NCI-H2107 (cell line): ENCODE results near the gene MAVS.
A peak's percentile ranks its signal among the peaks of the same experiment; 100 is the strongest.
"Not testable (repeated sequence)": the region's sequence is repeated elsewhere in the genome, so short reads cannot be mapped to it uniquely, and the experiment has no call there.

ENCODE experiments used
- DNase-seq: peaks from one replicate; lab custom pipeline; 2025; lab: John Stamatoyannopoulos, UW

The MAVS gene

GRCh38 chr20:3815703-3816315 is 30.8 kb upstream of the MAVS start:
- no peak for DNase-seq

DNA sequence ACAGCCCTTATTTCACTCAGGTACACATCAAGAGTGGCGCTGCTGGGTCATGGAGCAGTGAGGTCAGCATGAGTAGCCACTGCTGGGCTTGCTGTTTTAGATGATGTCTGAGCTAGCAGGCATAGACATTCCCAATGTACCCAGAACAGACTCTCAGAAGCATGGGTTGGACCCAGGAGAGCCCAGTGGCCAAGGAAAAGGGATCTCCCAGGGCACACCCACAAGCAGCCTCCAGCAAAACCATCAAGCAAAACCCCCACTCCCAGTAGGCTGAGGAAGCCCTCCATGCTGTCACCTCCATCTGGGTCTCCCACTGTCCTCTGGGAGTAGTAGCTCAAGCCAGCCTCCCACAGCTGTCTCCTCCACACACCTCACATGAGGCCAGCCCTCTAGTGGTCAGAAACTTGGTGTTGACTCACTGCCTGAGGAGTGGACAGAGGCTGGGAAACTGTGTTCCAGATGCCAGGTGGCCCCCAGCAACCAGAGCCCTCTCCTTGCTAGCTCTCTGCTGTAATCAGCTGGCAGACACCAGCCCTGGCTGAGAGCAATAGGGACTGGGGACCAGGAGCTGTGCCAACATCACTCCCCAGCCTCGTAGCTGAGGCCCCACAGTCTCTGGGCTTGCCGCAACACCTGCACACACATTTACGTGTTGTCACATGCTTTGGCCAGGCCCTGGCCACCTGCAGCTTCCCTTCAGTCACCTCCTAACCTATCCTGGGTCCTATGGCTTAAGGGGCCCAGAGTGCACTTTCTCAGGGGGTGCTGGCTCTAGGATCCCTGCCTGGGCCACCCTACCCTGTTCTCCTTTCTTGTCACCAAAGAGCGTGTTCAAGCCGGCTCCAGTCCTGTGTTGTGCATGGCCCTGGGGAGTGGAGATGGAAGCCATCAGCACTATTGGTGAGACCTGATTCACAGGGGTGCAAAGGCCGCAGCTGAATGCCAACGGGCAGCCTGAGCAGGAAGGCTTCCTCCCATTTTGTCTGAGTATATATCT is 28.2 kb upstream of the MAVS start:
- no peak for DNase-seq

DNA sequence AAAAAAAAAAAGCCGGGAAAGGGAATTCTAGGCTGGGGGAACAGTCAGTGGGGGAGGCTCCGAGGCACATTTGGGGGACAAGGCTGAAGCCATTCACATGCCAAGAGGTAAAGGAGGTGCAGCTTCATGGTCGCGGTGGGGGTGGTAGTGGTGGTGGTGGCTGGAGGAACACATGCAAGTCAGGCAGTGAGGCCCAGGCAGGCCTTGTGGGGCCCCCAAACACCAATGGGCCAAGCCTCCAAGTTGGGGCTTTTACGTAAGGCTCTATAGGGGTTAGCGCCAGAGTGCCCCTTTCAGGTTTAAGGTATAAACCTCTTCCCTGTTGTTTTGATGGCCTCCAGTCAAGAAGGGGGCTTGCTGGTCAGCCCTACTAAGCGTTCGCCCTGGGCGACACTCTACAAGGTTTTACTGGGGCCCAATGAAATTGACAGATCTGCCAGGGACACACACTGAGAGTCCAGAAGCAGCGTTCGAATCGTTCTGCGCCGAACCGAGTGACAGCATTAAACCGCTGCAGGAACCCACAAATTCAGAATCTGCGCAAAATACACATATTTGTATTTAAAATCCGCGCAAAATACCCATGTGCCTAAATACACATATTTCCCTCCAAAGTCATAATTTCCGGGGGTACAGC is 27.1 kb upstream of the MAVS start:
- DNase-seq = no peak

DNA sequence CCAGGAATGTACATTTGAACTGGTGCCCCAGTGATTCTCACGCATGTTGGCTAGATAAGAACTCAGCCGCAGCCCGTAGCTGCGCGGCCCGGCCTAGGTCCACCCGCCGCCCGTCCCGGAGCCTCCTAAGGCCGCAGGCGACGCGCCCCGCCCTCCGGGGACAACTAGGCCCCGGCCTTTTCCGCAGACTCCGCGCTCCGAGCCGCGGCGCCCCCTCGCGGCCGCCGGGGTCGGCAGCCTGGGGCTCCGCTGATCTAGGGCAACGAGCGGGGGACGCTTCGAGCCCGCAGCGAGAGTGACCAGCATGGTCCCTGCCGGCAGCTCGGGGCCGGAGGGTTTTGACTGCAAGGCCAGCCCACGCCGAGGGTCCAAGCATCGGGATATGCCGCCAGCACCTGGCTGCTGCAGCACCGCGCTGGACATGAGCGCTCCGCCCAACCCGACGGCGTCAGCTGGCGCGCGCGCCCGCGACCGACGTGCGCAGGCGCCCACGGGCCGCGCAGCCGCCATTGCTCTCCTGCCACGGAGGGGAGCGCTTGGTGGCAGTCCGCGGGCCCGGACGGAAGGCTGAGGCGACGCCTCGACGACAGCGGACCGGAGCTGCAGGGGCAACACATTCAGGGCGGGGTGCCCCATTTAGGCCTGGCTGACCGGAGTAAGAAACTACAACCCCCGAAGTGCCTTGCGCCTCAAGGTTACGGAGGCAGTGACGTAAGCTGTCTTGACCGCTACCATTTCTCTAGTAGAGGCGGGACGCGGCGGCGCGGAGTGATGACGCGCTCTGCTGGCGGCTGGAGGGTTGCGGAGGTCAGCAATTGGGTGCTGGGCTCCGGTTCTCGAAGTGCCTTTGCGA is 26.4 kb upstream of the MAVS start, which contains the start of gene AP5S1:
TSS of gene AP5S1 (plus strand) at position 500 of the 853 bp plus-strand sequence. CDS start 1,571 bp downstream, outside the sequence.
- DNase-seq = peak; percentile 81

DNA sequence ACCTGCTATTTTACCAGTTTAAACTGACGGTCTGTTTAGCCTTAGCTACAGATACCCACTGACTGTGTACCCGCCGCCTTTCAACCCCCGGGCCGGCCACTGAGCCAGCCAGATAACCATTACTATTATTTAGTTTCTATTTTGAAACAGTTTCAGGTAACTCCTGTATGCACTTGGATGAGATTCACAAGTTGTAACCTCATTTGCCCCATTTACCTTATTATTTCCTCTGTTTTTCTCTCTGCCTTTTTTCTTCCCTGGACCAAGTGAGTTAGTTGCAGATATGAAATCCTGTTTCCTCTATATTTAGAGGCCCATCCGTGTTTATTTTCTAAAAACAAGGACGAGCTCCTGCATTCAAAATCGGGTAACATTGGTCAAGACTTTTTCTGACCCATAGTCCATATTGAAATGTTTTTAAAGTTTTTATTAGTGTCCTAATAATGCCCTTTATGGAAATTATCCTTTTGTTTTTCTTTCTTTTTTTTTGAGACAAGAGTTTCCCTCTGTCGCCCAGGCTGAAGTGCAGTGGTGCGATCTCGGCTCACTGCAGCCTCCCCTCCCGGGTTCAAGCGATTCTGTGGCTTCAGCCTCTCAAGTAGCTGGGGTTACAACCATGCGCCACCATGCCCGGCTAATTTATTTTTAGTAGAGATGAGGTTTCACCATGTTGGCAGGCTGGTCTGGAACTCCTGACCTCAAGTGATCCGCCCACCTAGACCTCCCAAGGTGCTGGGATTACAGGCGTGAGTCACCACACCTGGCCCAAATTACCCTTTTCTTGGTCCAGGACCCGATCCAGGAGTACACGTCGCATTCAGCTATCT is 25.5 kb upstream of the MAVS start:
- DNase-seq = no peak

DNA sequence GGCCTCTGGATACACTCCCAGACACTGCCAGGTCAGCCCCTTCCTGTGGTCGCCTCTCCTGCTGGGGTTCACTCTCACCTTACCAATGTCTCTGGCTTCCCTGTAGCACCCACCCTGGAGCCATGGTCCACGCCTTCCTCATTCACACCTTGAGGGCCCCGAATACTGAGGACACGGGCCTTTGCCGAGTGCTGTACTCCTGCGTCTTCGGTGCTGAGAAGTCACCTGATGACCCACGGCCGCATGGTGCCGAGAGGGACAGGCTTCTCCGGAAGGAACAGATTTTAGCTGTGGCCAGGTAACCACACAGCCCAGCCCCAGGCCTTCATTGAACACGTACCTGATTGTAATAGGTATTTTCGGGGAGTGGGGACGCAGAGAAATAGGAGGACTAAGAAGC is 24.6 kb upstream of the MAVS start:
- DNase-seq = no peak

GRCh38 chr20:3823881-3824280 is 22.8 kb upstream of the MAVS start:
- no peak for DNase-seq

DNA sequence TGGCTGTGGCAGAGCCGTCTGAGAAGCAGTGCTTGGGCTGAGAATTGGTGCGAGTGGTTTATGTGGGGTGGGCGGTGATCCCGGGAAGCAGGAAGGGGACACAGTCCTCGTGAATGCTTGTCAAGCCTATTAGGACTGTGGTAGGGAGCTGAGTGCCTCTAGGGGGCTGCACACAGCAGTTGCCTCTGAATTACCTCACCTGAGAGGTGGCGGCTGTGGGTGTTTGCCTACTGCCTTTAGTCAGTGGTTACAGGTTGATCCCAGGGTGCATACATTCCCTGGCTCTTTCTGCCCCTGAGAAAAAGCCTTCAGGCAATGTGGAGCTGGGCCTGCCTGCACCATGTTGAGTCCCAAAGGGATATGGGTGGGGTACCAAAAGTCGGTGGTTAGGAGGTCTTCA is 21.1 kb upstream of the MAVS start:
- no peak for DNase-seq

DNA sequence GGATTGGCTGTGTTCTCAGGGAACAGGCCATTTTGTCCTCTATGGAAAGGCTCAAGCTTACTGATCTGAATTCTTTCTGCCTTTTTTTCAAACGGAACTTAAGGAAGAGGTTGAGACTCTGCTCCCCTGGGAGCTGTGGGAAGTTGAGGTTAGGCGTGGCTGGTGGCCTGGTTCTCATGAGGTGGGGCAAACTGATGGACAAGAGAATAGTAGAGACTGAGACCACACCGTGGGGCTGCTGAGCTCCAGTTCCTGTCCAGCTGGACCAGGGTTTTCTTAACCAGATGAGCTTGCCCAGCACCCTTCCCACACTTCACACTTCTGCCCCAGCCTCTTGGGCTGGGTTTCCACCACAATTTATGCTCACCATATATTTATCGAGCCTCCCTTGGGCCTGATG is 20.2 kb upstream of the MAVS start:
- no peak for DNase-seq

DNA sequence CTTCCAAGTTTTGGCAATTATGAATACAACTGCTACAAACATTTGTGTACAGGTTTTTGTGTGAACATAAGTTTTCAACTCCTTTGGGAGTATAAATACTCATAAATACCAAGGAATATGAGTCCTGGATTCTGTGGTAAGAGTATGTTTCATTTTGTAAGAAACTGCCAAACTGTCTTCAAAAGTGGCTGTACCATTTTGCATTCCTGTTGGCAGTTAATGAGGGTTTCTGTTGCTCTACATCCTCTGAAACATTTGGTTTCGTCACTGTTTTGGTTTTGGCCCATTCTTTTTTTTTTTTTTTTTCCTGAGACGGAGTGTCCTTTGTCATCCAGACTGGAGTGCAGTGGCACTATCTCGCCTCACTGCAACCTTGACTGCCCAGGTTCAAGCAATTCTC is 17.8 kb upstream of the MAVS start:
- no peak for DNase-seq

DNA sequence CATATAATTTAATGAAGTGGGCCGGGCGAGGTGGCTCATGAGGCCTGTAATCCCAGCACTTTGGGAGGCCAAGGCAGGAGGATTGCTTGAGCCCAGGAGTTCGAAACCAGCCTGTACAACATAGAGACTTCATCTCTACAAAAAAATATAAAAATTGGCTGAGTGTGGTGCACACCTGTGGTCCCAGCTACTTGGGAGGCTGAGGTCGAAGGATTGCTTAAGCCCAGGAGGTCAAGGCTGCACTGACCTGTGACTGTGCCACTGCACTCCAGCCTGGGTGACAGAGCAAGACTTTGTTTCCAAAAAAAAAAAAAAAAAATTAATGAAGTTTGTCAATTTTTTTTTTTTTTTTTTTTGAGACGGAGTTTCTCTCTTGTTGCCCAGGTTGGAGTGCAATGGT is 16.7 kb upstream of the MAVS start:
- DNase-seq = not testable (repeated sequence)

DNA sequence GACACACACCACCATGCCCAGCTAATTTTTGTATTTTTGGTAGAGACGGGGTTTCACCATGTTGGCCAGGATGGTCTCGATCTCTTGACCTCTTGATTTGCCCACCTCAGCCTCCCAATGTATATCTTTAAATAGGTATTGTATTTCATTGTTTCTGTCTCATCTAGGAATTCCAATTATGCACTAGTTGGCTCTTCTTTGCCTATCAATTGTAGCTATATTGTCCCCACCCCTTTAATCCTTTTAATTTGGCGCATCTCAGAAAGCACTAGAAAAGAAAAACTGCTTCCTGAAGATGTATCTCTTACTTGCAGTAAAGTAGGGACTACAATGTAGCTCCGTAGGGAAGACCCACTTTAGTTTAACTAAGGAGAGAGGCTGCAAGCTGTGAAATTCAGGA is 10.5 kb upstream of the MAVS start:
- DNase-seq = no peak

DNA sequence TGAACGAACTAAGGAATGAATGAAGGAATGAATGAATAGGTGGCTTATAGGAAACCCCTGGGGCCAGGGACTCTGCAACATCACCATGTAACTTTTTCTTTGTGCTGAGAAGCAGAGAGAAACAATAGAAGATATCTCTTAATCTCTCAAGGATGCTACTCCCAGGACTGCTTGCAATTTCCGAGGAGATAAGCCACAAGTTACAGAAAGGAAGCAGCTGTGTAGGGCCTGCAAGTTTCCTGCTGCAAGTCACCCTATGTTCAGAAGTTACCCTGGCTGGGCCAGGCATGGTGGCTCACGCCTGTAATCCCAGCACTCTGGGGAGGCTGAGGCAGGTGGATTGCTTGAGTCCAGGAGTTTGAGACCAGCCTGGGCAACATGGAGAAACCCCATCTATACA is 7.3 kb upstream of the MAVS start:
- DNase-seq = no peak

- DNase-seq = not testable (repeated sequence)
Measured at GRCh38 chr20:3840201-3840600, 6.4 kb upstream of the MAVS start.

DNA sequence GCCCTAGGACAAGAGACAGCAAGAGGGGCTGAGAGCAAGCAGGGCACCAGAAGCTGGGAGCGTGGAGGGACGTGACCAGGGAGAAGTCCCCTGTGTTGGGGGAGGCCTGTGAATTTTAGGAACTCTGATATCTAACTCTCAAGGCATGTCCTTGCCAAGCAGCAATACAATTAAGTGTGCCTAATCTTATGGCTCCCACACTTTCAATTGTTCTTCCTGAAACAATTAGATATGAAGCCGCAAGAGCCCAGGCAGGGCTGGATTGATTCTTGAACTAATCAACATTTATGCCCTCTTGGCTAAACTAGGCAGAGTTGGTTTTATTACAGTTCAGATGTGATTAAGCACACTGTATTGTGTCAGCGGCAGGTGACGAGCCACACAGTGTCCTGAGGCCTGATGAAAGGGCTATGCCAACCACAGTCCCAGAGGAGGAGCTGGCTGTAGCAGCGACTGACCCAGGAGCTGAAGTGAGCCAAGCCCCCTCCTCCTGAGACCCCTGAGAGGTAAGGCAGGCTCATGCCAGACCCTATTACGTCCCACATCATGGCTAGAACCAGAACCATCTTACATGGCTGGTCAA is 4.2 kb upstream of the MAVS start:
- DNase-seq = no peak

DNA sequence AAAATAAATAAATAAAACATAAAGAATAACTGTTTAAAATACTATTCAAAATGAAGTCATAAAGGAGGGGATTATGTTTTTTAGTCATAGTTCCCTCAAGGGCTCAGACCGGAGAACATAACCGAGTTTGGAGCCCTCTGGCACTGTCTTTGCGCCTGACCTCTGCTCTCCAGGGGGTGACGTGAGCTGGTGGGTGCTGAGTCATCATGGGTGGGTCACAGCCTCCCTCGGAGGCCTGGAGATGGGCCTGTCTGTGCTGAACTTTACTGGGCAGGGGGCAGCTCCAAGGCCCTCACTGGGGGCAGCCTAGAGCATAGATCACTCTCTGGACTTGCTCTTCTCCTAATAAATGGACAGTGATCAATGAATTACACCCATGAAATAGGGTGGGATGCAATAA is 3.1 kb upstream of the MAVS start:
- DNase-seq = no peak

GRCh38 chr20:3843990-3844619 is 2.5 kb upstream of the MAVS start:
- not testable (repeated sequence) for DNase-seq

DNA sequence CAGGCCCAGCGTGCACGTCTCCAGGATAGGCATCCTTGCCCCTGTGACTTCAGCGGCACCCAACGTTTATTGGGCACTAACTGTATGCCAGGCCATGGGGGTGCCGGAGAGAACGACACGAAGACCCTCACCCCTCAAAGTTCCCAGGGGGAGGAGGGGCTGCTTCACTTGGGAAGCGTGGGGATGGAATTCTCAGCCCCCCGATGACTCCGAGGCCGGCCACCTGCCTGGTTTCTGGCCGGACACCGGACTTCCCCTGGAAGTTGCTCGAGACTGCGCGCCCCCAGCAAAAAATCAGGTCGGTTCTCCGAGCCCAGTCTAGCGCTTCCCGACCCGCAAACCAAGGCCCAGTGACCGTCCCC is 275 bp upstream of the MAVS start:
- no peak for DNase-seq

- no peak for DNase-seq
Measured at GRCh38 chr20:3847429-3847940, 851 bp downstream of the MAVS start.

GRCh38 chr20:3848565-3848964 is 1.9 kb downstream of the MAVS start:
- no peak for DNase-seq
